GM18507 (cell line): ENCODE data around the gene PCYOX1L.

ENCODE experiments used
- DNase-seq: peaks from one replicate; pipeline ENCODE4 v3.0.0; 2011; ENCODE audit warnings: low read depth; ENCODE audit not compliant: insufficient read length; ENCODE audit errors: extremely low spot score
- FAIRE-seq: peaks from 2 replicates; lab custom pipeline; 2011; peaks lifted over from hg19 to GRCh38; lab: Jason Lieb, UNC

PCYOX1L gene

DNA sequence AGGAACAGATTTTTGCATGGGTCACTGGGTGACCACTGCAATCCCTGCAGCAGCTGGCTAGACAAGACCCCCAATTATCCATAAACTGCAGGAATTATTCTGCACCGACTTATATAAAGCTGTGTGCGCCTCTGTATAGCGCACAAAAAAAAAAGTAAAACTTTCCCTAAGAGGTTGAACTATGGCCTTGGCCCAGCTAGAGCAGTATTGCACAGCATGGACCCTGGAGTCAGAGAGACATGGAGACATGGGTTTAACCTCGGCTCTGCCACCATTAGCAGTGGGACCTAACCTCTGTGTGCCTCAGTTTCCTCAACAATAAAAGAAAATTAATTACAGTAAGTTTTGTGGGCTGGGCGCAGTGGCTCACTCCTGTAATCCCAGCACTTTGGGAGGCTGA is 29.7 kb upstream of the PCYOX1L start:
- no peak for DNase-seq
- no peak for FAIRE-seq

GRCh38 chr5:149333711-149334443 is 24.0 kb upstream of the PCYOX1L start:
- no peak for FAIRE-seq
- DNase-seq = no peak

DNA sequence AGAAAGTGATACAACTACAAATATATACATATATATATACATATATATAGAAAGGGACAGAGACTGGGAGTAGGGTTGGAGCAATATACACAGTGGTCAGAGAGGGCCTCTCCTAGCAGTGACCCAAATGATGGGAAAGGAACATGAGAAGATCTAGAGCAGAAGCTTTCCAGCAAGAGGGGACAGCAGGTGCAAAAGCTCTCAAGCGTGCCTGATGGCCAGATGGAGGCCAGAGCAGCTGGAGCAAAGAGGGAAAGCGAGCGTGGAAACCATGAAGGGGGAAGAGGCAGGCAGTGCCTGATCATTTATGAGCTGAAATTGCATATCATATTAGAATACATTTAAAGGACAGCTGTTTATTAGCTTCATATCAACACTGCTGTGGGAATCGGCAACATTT is 20.1 kb upstream of the PCYOX1L start:
- DNase-seq = no peak
- FAIRE-seq = no peak

DNA sequence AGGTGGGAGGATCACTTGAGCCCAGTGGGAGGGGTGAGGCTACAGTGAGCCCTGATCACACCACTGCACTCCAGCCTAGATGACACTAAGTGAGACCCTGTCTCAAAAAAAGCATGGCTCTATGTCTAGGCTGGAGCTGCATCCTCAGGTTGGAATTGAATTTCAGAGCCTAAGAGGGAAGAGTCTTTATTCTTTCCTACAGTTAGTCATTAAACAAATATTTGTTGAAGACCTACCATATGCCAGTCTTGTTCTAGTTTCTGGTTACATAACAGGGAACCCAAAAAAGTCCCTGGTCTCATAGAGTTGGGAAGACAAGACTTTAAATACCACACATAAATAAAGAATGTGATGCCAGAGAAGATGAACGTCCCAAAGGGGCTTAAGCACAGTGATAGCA is 19.5 kb upstream of the PCYOX1L start:
- DNase-seq = no peak
- no peak for FAIRE-seq

DNA sequence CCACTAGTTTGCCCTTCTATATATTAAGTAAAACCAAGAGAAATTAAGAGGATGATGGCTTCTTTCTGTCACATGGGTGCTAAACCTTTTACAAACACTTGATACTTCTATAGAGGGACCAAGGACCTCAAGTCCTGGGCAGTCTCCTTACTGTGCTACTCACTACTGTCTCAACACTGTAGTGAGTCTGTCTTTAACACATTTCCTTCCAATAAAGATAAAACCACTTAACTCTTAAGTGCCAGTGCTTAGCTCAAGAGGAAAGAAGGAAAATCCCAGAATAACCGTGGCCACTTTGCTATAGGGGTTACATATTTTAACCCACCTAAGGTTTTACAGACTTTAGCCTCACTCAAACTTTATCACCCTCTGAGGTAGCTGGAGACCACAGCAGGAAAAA is 16.9 kb upstream of the PCYOX1L start:
- DNase-seq = no peak
- no peak for FAIRE-seq

DNA sequence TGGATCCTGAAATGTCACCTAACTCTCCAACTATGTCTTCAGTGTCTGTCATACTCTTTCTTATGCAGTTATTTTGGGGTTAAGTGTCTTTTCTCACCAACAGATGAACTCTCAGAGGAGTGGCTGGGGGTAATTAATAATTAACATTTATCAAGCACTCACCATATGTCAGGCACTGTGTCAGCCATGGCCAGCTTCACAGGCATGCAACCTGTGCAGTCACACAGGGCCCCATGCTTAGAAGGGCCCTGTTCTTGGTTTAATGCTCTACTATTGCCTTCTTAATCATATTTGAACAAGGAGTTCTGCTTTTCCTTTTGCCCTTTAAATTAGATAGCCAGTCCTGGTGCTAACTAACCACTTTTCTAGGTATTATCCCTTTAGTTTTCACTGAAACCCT is 16.0 kb upstream of the PCYOX1L start:
- DNase-seq (no peak), FAIRE-seq (no peak)

GRCh38 chr5:149344151-149344550 is 13.7 kb upstream of the PCYOX1L start:
- FAIRE-seq = no peak
- no peak for DNase-seq

- peak; percentile 95 for FAIRE-seq
- peak; percentile 94 for DNase-seq
These were observed 12.5 kb upstream of the PCYOX1L start, which contains the start of gene GRPEL2 for GRCh38 chr5:149345147-149345891. Gene GRPEL2, plus strand, starts transcription at chr5:149345499. Its CDS starts 41 bp downstream, at chr5:149345540.

GRCh38 chr5:149345892-149346222 is 12.0 kb upstream of the PCYOX1L start:
- FAIRE-seq (no peak), DNase-seq (no peak)

DNA sequence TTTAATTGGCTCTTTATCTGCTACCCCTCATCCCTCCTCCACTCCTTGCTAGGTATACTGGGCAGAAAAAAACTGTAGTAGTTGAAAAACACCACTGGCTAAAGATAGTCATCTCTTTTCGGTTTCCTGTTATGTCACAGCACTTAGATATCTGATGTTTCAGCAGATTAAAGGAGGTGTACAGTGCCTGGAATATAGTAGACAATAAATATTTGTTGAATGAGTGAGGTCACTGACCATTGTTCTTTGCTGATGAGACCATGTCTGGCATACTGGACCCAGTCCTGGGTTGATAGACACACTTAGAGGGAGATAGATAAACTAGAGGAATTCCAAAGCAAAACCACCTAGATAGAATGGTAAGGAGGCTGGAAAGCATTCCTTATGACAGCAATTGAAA is 9.3 kb upstream of the PCYOX1L start:
- FAIRE-seq (no peak), DNase-seq (no peak)

GRCh38 chr5:149349382-149349781 is 8.5 kb upstream of the PCYOX1L start:
- DNase-seq (no peak), FAIRE-seq (no peak)

- FAIRE-seq = no peak
- DNase-seq = no peak
These were observed 5.7 kb upstream of the PCYOX1L start for GRCh38 chr5:149352169-149352568.

DNA sequence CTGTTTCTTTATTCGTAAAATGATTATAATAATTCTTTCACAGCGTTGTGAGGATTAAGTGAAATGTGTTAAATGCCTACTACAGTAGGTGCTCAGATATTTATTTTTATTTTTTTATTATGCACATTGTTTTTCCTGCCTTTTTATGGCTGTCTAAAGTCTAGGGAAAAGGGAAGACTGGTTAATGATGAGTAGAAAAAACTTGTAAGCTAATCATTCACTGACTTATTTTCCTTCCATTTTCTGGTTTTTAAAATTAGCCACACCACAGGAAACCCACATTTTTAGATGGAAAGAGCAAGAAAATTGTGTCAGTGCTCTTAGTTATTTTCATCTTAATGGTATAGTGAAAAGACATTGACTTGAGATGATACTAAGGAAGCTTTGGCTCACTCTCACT is 3.9 kb upstream of the PCYOX1L start:
- DNase-seq = no peak
- FAIRE-seq = no peak

GRCh38 chr5:149355688-149356087 is 2.2 kb upstream of the PCYOX1L start:
- no peak for FAIRE-seq
- no peak for DNase-seq

- FAIRE-seq (no peak), DNase-seq (no peak)
These were observed 1.5 kb upstream of the PCYOX1L start for GRCh38 chr5:149356391-149356790.

DNA sequence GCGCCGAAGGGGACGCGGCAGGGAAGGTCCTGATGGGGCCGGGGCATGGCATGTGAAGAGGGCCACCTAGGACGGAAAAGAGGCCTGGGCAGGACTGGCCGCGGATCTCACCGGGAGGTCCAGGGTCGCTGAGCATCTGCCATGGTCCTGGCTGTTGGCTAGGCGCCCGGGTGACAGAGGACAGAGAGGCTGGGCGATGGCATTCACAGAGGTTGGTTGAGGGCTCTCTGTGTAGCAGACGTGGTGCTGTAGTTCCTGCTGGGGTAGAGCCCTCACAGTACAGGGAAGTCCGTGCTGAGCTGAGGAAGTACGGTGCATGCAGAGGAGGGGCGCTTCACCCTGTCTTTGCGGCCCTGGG is 427 bp downstream of the PCYOX1L start:
- no peak for DNase-seq
- FAIRE-seq = no peak

GRCh38 chr5:149358868-149359495 is 1.1 kb downstream of the PCYOX1L start:
- DNase-seq = no peak
- no peak for FAIRE-seq

- FAIRE-seq = no peak
- no peak for DNase-seq
These were observed 2.4 kb downstream of the PCYOX1L start for GRCh38 chr5:149360272-149360671.

GRCh38 chr5:149362541-149362940 is 4.7 kb downstream of the PCYOX1L start:
- DNase-seq (no peak), FAIRE-seq (no peak)

- DNase-seq = no peak
- no peak for FAIRE-seq
These were observed 5.5 kb downstream of the PCYOX1L start for GRCh38 chr5:149363358-149363757.

DNA sequence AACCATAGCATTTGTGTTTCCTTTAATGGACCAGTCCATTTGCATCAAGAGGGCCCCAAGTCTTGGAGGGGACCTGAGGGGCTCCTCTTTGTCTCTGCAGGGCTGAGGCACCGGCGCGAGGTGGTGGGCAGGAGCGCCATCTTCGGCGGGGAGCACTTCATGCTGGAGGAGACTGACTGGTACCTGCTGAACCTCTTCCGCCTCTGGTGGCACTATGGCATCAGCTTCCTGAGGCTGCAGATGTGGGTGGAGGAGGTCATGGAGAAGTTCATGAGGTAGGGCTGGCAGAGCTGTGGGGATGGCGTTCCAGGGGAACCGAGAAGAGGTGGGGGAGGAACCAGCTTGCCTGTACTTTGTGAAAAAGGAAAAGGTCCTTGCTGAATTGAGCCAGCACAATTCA is 6.1 kb downstream of the PCYOX1L start:
- FAIRE-seq (no peak), DNase-seq (no peak)
